Measurements from ENCODE around the gene AKIRIN2.
"Not testable (repeated sequence)": the region's sequence is repeated elsewhere in the genome, so short reads cannot be mapped to it uniquely, and the experiment has no call there.

The AKIRIN2 gene

GRCh38 chr6:87687893-87688292, 14.1 kb downstream of the AKIRIN2 start:
- DNase-seq (ENCODE audit: low spot score), result not testable (repeated sequence)

DNA sequence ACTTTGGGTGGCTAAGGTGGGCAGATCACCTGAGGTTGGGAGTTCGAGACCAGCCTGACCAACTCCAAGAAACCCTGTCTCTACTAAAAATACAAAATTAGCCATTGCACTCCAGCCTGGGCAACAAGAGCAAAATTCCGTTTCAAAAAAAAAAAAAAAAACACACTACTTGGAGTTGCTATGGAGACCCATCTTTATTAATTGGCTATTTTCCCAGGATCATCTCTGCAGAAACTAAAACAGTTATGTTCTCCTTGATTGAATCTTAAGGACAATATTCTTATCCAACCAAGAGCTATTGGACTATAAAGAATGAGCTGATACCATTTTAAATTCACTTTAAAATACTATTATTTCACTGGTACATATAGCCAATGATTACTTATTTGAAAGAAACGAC, 14.7 kb downstream of the AKIRIN2 start:
- no peak for DNase-seq (ENCODE audit: low spot score)

- DNase-seq (ENCODE audit: low spot score), result not testable (repeated sequence)
These were observed 15.3 kb downstream of the AKIRIN2 start for GRCh38 chr6:87686636-87687205.

GRCh38 chr6:87684895-87685654, 17.0 kb downstream of the AKIRIN2 start:
- no peak for DNase-seq (ENCODE audit: low spot score)

DNA sequence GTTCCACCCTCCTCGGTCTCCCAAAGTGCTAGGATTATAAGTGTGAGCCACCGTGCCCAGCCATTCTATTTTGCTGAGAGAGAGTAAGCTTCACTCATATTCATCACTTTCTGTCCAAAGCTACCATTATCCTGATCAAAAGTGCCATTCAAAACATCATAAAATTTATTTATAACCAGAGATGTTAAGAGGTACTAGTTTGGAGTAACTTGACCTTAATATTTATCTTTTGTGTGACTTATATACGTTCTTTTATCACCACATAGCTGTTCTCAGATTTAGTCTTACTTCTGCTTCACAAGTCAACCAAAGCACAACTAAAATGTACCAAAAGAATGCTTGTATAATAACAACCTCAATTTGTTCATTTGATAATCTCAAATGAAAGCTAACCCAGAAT, 18.1 kb downstream of the AKIRIN2 start:
- DNase-seq (ENCODE audit: low spot score), result no peak

GRCh38 chr6:87682310-87682709, 19.7 kb downstream of the AKIRIN2 start:
- DNase-seq (ENCODE audit: low spot score), result no peak

- no peak for DNase-seq (ENCODE audit: low spot score)
These were observed 26.9 kb downstream of the AKIRIN2 start for GRCh38 chr6:87675004-87675681.

- no peak for DNase-seq (ENCODE audit: low spot score)
These were observed 27.7 kb downstream of the AKIRIN2 start for GRCh38 chr6:87674290-87674689.

GRCh38 chr6:87673237-87673636, 28.8 kb downstream of the AKIRIN2 start:
- no peak for DNase-seq (ENCODE audit: low spot score)

GRCh38 chr6:87672641-87673040, 29.4 kb downstream of the AKIRIN2 start:
- DNase-seq (ENCODE audit: low spot score), result no peak

GRCh38 chr6:87671555-87672029, 30.4 kb downstream of the AKIRIN2 start:
- DNase-seq (ENCODE audit: low spot score), result peak; percentile 56

DNA sequence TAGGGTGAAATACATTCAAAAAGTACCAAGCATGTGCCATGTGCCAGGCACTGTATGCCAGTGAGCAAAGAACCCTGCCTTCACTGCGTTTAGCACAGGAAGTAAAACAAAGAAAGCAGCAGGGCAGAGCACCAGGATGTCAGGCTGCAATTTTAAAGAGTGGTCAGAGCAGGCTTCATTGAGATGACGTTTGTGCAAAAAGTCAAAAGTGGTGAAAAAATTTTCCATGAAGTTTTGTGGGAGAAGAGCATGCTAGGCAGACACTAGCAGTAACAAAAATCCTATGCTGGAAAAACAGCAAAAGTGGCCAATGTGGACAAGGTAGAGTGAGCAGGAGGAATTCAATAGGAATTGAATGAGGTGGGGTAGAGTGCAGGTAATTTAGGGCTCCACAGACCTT, 31.3 kb downstream of the AKIRIN2 start:
- DNase-seq (ENCODE audit: low spot score), result no peak

- peak; percentile 18 for DNase-seq (ENCODE audit: low spot score)
These were observed 33.0 kb downstream of the AKIRIN2 start for GRCh38 chr6:87669051-87669450.

DNA sequence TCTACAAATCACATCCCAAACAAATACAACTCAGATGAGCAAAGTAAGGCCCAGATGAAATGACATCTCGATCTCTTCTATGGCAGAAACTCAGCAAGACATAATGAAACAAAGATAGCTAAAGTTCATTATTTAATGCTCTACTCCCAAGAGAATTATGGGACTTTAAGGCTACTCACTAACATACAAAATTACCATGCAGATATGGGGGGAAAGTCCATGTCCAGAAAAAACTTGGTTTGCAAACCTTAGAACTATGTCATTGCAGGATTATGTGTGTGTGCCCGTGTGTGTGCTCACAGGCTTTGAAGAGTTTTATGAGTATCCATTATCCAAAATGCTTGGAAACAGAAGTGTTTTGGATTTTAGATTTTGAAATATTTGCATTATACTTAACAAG, 34.0 kb downstream of the AKIRIN2 start:
- no peak for DNase-seq (ENCODE audit: low spot score)

DNA sequence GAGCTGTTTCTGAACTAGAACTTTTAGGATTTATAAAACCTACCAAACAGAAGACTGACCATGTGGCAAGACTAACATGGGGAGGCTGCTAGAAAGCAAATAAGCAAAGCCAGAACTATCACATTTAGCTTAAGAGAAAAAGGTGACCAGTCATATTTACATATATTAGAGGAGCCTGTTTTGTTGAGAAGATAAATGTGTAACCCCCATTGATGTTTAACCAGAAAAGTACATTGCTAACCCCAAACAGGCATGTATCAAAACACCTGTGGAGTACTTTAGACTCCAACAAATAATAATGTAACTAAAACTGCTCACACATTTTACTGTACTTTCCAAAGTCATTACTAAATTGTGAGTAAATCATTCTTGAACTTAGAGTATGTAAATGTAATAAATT, 35.0 kb downstream of the AKIRIN2 start:
- DNase-seq (ENCODE audit: low spot score), result no peak

- no peak for DNase-seq (ENCODE audit: low spot score)
These were observed 37.0 kb downstream of the AKIRIN2 start for GRCh38 chr6:87664921-87665485.

DNA sequence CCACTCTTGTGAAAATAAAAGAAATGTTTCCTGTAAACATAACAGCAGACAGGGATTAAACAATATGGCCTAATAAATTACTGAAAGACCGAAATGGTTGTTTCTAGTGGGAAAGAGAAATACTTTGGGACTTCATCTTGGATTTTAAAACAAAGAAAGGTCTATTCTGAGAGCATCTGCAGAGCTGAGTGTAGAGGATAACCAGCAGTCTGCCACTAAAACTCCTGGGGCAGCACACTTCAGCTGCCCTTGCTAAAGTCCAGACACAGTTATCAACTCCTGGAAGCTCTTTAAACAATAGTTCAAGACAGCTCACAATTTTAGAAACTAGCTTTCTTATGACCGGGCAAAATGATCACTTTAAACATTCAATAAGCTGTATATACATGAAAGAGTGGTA, 38.6 kb downstream of the AKIRIN2 start:
- no peak for DNase-seq (ENCODE audit: low spot score)

DNA sequence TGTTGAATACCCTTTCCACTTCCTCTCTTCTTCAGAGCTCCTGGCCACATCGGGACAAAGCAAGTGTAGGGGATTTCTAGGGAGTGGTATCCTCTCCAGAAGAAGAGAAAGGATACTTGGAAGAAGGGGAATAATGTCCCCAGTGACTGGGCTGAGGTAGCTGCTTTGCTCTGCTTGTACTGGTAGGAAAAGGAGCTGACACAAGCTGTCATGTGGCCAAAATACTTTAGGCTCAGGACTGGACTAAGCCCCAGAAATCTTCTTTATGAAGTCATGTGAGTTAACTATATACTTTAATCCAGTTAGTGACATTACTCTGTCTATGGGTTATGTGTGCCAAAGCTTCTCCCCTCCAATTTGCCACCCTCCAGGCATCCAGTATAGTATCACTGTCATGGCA, 40.5 kb downstream of the AKIRIN2 start:
- DNase-seq (ENCODE audit: low spot score), result no peak

- DNase-seq (ENCODE audit: low spot score), result no peak
These were observed 41.0 kb downstream of the AKIRIN2 start for GRCh38 chr6:87661016-87661415.

GRCh38 chr6:87660226-87660911, 41.7 kb downstream of the AKIRIN2 start:
- no peak for DNase-seq (ENCODE audit: low spot score)

- no peak for DNase-seq (ENCODE audit: low spot score)
These were observed 43.5 kb downstream of the AKIRIN2 start for GRCh38 chr6:87658516-87658915.

DNA sequence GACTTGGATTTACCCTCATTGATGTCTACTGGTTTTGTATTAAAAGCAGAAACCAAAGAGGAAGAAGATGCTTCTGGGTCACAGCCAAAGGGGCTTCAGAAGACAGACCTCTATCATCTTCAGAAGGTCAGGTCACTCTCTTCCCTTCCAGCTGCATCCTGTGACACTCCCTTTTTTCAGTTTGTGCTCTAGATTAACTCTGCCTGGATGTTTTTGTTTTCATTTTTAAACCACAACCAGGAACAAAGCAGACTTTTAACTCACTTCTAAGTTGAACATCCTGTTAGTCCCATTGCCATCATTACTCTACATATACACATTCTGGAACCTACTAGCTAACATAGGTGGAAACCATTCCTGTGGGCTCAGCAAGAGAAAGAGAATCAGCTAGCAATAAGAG, 45.2 kb downstream of the AKIRIN2 start:
- DNase-seq (ENCODE audit: low spot score), result no peak
